Ovary (tissue), 3 donors: ENCODE measurements around the gene TENM4.

Experiments
- CTCF ChIP-seq, 3 donors: fragments of 450-650 bp in 2 of 3; fragments of 200-600 bp in 1 of 3; IDR thresholded peaks; one replicate each; pipeline versions ENCODE4 v1.5.1 to v1.8.0; 2016 to 2022; ENCODE audit warnings: antibody characterized with exemption in 3 of 3, mild to moderate bottlenecking in 1 of 3
- POLR2A ChIP-seq: fragments of 450-650 bp; IDR thresholded peaks from one replicate; pipeline ENCODE4 v1.6.1; 2017; ENCODE audit warnings: antibody characterized with exemption, mild to moderate bottlenecking, moderate library complexity
- donor health status: DM: no; HTN: no; CAD: no.

DNA sequence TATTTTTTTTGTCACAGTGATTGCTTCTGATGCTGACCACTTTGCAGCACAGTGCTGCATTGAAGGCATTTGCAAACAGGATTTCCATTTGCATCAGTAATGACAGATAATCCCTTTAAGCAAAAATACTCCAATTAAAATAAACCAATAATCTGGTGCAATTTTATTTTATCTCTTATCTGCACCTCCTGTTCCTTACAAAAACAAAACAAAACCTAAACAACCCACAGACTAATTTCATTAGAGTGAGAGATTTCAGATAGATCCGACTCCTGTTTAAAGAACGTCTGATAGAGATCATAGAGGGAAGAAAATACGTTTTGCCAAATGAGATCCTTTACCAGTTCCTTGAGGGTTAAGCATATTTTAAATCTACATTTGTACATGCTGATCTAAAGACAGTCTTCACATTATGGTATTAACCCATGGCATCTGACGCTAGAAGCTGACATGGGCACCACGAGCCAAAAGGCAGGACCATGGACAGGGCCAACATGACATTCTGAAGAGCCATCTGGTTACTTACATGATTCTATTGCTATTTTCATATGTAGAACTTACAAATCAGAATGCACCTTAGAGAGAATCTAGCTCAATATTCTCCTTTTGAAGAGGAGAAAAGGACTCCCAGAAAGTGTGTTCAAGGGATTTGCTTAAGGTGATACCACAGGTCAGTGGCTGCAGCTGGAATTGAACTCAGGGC, 580.0 kb downstream of the TENM4 start:
- TF ChIP-seq POLR2A (no peak), CTCF (IDR thresholded peaks at IDR 0.05) (no peak)
